C4-2B (cell line): ENCODE measurements around the gene MITF.

ENCODE experiments used
- CTCF ChIP-seq: fragments of 450-650 bp; conservative IDR thresholded peaks from 2 replicates; pipeline ENCODE4 v1.5.1; 2017; ENCODE audit warnings: mild to moderate bottlenecking
- ZFX ChIP-seq: fragments of 450-650 bp; IDR thresholded peaks from 2 replicates; pipeline ENCODE4 v1.6.1; 2017

- TF ChIP-seq CTCF = no peak
- TF ChIP-seq ZFX = no peak
Measured at GRCh38 chr3:69959581-69959980, 220.3 kb downstream of the MITF start.
